DOHH2 (cell line): ENCODE data around the gene SNAI1.

Experiments
- CTCF ChIP-seq: fragments of 200-600 bp; sonication (generic); IDR thresholded peaks from one replicate; pipeline ENCODE4 v1.5.1; 2014; ENCODE audit warnings: antibody characterized with exemption, mild to moderate bottlenecking, low read depth, low read length; ENCODE audit not compliant: poor library complexity, severe bottlenecking
- EZH2phosphoT487 ChIP-seq: fragments of 200-600 bp; sonication (generic); IDR thresholded peaks from 2 replicates; pipeline ENCODE4 v1.6.1; 2017; ENCODE audit warnings: borderline replicate concordance, mild to moderate bottlenecking, antibody characterized with exemption, low read length, moderate library complexity, mixed read lengths

GRCh38 chr20:49999329-49999728 lies 16.5 kb downstream of the SNAI1 start:
- TF ChIP-seq CTCF (no peak), EZH2phosphoT487 (no peak)
